Mononuclear cell (primary cell): Measurements from ENCODE around the gene CNTFR. TPM values are rescaled to one million over a fixed set of nuclear protein-coding genes. Genes with fewer than 3 reads are reported as not detected.

Experiments
- H3K27me3 ChIP-seq: 2 replicates; pipeline ENCODE4 v1.6.0; 2011; ENCODE audit warnings: low read length, control low read depth; ENCODE audit not compliant: insufficient read depth
- H3K4me1 ChIP-seq: 2 replicates; pipeline ENCODE4 v1.5.1; 2011; ENCODE audit warnings: mild to moderate bottlenecking, low read length, control low read depth; ENCODE audit not compliant: insufficient read depth
- H3K4me3 ChIP-seq: 2 replicates; pipeline ENCODE4 v1.5.1; 2011; ENCODE audit warnings: mild to moderate bottlenecking, low read length, moderate library complexity
- H3K9me3 ChIP-seq: 2 replicates; pipeline ENCODE4 v1.5.1; 2011; ENCODE audit warnings: low read depth, mild to moderate bottlenecking, control low read depth, low read length
- total RNA-seq: library from RNA; depleted of rRNA; stranded (reverse); fragments of >200 nt; gene quantifications from one replicate; pipeline ENCODE4 v1.2.3, GENCODE V29; 2012

Gene CNTFR
- total RNA-seq, 1 donor = not detected

GRCh38 chr9:34585946-34586669 lies 3.4 kb downstream of the CNTFR start:
- Histone ChIP-seq H3K27me3 (peaks cover 72% of the 10 kb centered on the region), H3K4me3 (no peak overlapping the region), H3K9me3 (no peaks in the 10 kb centered on the region), H3K4me1 (peaks cover 14% of the 10 kb centered on the region)

GRCh38 chr9:34584970-34585369 lies 4.6 kb downstream of the CNTFR start:
- Histone ChIP-seq H3K4me1 (peaks cover 3% of the 10 kb centered on the region), H3K4me3 (no peak overlapping the region), H3K27me3 (peaks cover 73% of the 10 kb centered on the region), H3K9me3 (no peaks in the 10 kb centered on the region)

- peaks cover 6% of the 10 kb centered on the region for H3K4me1 ChIP-seq
- H3K9me3 ChIP-seq = no peaks in the 10 kb centered on the region
- peaks cover 73% of the 10 kb centered on the region for H3K27me3 ChIP-seq
- H3K4me3 ChIP-seq = no peak overlapping the region
Measured at GRCh38 chr9:34582787-34583186, 6.7 kb downstream of the CNTFR start.

DNA sequence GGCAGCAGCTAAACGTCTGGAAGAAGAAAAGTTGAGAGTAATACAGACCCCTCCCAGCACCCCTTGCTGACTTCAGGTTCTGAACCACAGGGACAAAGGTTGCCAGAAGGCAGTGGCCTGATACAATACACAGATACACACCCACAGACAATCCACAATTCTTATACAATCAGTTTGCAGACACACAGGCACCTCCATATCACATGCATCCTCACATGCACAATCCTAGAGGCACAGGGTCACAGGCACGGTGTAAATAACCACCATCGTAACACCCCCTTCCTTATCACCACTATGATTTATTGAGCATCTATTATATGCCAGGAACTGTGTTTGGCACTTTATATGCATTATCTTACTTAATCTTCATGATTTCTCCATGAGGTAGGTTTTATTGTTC lies 8.2 kb downstream of the CNTFR start:
- peaks cover 72% of the 10 kb centered on the region for H3K27me3 ChIP-seq
- H3K4me3 ChIP-seq = no peak overlapping the region
- no peaks in the 10 kb centered on the region for H3K9me3 ChIP-seq
- peaks cover 6% of the 10 kb centered on the region for H3K4me1 ChIP-seq

GRCh38 chr9:34580358-34580757 lies 9.2 kb downstream of the CNTFR start:
- H3K4me1 ChIP-seq = peaks cover 6% of the 10 kb centered on the region
- no peak overlapping the region for H3K4me3 ChIP-seq
- peaks cover 71% of the 10 kb centered on the region for H3K27me3 ChIP-seq
- no peaks in the 10 kb centered on the region for H3K9me3 ChIP-seq

- H3K9me3 ChIP-seq = no peaks in the 10 kb centered on the region
- H3K4me1 ChIP-seq = peaks cover 6% of the 10 kb centered on the region
- no peak overlapping the region for H3K4me3 ChIP-seq
- peaks cover 67% of the 10 kb centered on the region for H3K27me3 ChIP-seq
Measured at GRCh38 chr9:34579808-34580163, 9.7 kb downstream of the CNTFR start.

DNA sequence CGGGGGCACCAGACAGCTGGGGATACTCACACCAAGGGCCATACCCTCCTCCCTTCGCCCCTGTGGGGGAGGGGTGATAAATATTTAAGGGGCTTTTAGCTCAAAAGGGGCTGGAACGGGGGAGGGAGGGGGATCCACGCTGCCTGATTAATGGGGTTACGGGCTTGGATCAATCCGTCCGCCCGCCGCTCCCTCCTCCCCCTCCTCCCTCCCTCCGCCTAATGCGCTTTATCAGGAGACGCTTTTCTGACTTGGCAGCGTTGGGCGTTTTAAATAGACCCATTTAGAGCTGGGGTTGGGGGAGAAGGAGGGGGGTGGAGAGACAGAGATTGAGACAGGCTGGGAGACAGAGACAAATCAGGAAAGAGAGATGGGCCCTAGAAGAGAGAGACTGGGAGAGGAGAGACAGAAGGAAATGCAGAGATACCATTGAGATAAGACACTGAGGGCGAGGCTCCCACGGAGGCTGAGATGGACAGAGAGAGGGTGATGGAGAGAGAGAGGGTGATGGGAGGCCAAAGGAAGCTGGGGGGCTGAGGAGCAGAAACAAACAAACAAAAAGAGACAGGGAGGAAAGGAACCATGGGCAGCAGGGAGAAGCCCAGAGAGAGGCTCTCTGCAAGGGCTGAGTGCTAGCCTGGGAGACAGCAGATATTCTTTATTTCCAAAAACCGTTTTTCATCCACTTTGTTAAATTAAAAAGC lies 10.3 kb downstream of the CNTFR start:
- H3K9me3 ChIP-seq = no peaks in the 10 kb centered on the region
- H3K4me3 ChIP-seq = no peak overlapping the region
- peaks cover 6% of the 10 kb centered on the region for H3K4me1 ChIP-seq
- H3K27me3 ChIP-seq = peaks cover 63% of the 10 kb centered on the region

GRCh38 chr9:34578241-34579103 lies 11.1 kb downstream of the CNTFR start:
- Histone ChIP-seq H3K4me3 (no peak overlapping the region), H3K4me1 (peaks cover 6% of the 10 kb centered on the region), H3K9me3 (no peaks in the 10 kb centered on the region), H3K27me3 (peaks cover 60% of the 10 kb centered on the region)

- peaks cover 57% of the 10 kb centered on the region for H3K27me3 ChIP-seq
Measured at GRCh38 chr9:34577400-34578240, 11.9 kb downstream of the CNTFR start.

DNA sequence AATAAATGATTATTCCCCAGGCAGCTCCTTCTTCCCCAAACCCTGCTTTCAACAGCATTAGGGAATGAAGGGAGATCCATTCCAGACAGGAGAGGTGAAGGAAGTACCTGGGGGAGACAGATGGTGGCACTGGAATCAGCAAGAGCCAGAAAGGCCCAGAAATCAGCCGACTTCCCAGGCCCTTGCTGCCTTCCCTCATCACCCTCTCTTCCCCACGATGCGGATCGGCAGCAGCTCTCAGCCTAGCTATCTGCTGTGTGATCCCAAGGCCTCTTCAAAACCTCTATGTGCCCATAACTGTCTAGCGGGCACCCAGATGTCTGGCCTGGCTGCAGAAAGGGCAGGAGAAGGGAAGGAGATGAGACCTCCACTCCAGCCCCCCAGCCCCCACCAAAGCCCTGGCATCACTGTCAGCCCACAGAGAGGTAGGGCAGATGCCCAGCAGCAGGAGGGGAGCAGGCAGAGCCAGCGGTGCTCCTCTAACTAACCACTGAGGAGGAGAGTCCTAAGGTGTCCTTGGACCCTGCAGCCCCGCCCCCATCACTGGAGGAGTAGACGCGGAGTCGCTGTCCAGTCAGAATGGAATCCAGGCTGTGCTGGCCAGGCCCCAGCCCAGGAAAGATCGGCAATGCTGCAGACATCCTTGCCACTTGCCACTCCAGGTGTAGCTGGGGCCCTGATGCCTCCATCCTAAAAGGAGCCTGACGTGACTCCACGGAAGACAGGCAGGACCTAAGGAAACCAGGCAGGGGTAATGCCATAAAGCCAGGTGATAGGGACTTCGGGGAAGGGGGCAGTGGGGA lies 12.7 kb downstream of the CNTFR start:
- peaks cover 6% of the 10 kb centered on the region for H3K4me1 ChIP-seq
- no peak overlapping the region for H3K4me3 ChIP-seq
- no peaks in the 10 kb centered on the region for H3K9me3 ChIP-seq
- H3K27me3 ChIP-seq = peaks cover 52% of the 10 kb centered on the region

More at GRCh38 chr9:34577400-34578240, 11.9 kb downstream of the CNTFR start:
- H3K4me3 ChIP-seq = no peak overlapping the region
- H3K4me1 ChIP-seq = peaks cover 6% of the 10 kb centered on the region
- no peaks in the 10 kb centered on the region for H3K9me3 ChIP-seq

GRCh38 chr9:34575862-34576596 lies 13.5 kb downstream of the CNTFR start:
- H3K27me3 ChIP-seq = peaks cover 45% of the 10 kb centered on the region
- peaks cover 6% of the 10 kb centered on the region for H3K4me1 ChIP-seq
- no peak overlapping the region for H3K4me3 ChIP-seq
- no peaks in the 10 kb centered on the region for H3K9me3 ChIP-seq

DNA sequence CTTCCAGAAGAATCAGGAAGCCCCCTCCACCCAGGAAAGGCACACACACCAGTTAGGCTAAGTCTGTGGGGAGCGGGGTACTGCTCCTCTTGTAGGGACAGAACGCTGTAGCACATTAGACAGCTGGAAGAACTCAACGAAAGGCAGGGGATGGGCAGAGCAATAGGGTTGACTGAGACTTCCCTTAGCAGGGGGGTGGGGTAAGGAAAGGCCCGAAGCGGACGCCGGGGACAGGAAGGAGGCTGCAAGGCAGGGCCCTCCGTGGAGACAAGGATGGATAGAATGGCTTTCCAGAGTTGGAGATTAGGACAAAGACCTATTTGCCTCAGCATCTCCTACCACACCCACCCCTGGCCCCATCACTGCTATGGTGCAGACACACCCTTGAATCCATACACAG lies 14.3 kb downstream of the CNTFR start:
- H3K27me3 ChIP-seq = peaks cover 37% of the 10 kb centered on the region
- H3K9me3 ChIP-seq = no peaks in the 10 kb centered on the region
- peaks cover 6% of the 10 kb centered on the region for H3K4me1 ChIP-seq
- no peak overlapping the region for H3K4me3 ChIP-seq

DNA sequence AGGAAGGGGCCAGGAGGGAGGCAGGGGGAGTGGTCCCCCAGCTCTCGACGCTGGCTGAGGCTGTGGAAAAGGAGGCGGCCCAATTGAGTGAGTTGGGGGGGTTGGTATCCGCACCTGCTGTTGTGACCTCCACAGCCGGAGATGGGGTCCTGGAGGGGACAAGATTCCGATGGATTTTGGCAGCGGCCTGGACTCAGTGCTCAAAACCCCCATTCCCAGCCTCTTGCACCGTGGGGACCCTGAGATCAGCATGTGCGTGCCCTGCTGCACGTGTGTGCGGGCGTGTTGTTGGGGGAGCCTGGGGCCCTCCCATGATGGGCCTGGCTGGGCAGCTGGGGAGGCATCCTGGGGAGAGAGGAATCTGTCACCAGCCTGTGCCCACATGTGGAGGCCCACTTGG lies 15.0 kb downstream of the CNTFR start:
- H3K27me3 ChIP-seq = peaks cover 30% of the 10 kb centered on the region
- no peaks in the 10 kb centered on the region for H3K9me3 ChIP-seq
- peaks cover 6% of the 10 kb centered on the region for H3K4me1 ChIP-seq
- no peak overlapping the region for H3K4me3 ChIP-seq
